Keratinocyte (primary cell): ENCODE data around the gene ANKRD10. TPM values are rescaled to one million over a fixed set of nuclear protein-coding genes. Genes with fewer than 3 reads are reported as not detected.

ENCODE experiments used
- DNase-seq: peaks from one replicate; pipeline ENCODE4 v3.0.0-alpha.2; 2011; ENCODE audit warnings: low read depth, missing footprints, low spot score
- FAIRE-seq: peaks from 2 replicates; lab custom pipeline; 2011; peaks lifted over from hg19 to GRCh38; lab: Jason Lieb, UNC
- H2AFZ ChIP-seq: 2 replicates; pipeline ENCODE4 v1.6.0; 2012; ENCODE audit warnings: low read length, control low read depth, inconsistent platforms; ENCODE audit not compliant: control insufficient read depth
- H3K27ac ChIP-seq: 2 replicates; pipeline ENCODE4 v1.5.1; 2011; ENCODE audit warnings: low read length; ENCODE audit not compliant: control insufficient read depth, insufficient read depth
- H3K27me3 ChIP-seq: 3 replicates; pipeline ENCODE4 v1.6.0; 2011; ENCODE audit warnings: low read length; ENCODE audit not compliant: control insufficient read depth, insufficient read depth; ENCODE audit errors: extremely low read depth
- H3K36me3 ChIP-seq, 2 experiments: 2 replicates in 1 of 2; 3 replicates in 1 of 2; pipeline ENCODE4 v1.5.1; 2011; ENCODE audit warnings: low read length in 2 of 2, mild to moderate bottlenecking in 1 of 2; ENCODE audit not compliant: control insufficient read depth in 2 of 2, insufficient read depth in 2 of 2; ENCODE audit errors: extremely low read depth in 1 of 2
- H3K4me1 ChIP-seq: 3 replicates; pipeline ENCODE4 v1.5.1; 2011; ENCODE audit warnings: low read length; ENCODE audit not compliant: control insufficient read depth, insufficient read depth; ENCODE audit errors: extremely low read depth
- H3K4me2 ChIP-seq: 3 replicates; pipeline ENCODE4 v1.6.0; 2011; ENCODE audit warnings: low read depth, low read length; ENCODE audit not compliant: control insufficient read depth, insufficient read depth; ENCODE audit errors: extremely low read depth
- H3K4me3 ChIP-seq, 3 experiments: fragments of 200-600 bp in 1 of 3; sonication (generic) in 1 of 3; 2 replicates in 2 of 3; 3 replicates in 1 of 3; pipeline ENCODE4 v1.5.1; 2011 to 2016; ENCODE audit warnings: low read length in 3 of 3, mild to moderate bottlenecking in 3 of 3, control low read depth in 2 of 3, inconsistent platforms in 1 of 3, low read depth in 1 of 3, mixed read lengths in 1 of 3, mixed run types in 1 of 3, moderate library complexity in 1 of 3; ENCODE audit not compliant: control insufficient read depth in 2 of 3, insufficient read depth in 2 of 3; ENCODE audit errors: extremely low read depth in 1 of 3
- H3K79me2 ChIP-seq: 2 replicates; pipeline ENCODE4 v1.6.0; 2012; ENCODE audit warnings: low read length; ENCODE audit not compliant: control insufficient read depth, insufficient read depth
- H3K9ac ChIP-seq: 3 replicates; pipeline ENCODE4 v1.6.0; 2011; ENCODE audit warnings: low read length; ENCODE audit not compliant: control insufficient read depth, insufficient read depth; ENCODE audit errors: extremely low read depth
- H3K9me1 ChIP-seq: 3 replicates; pipeline ENCODE4 v1.6.0; 2011; ENCODE audit warnings: low read length; ENCODE audit not compliant: control insufficient read depth, insufficient read depth; ENCODE audit errors: extremely low read depth
- H3K9me3 ChIP-seq: 2 replicates; pipeline ENCODE4 v1.5.1; 2012; ENCODE audit warnings: low read depth, low read length; ENCODE audit not compliant: control insufficient read depth
- H4K20me1 ChIP-seq: 3 replicates; pipeline ENCODE4 v1.6.0; 2011; ENCODE audit warnings: low read length; ENCODE audit not compliant: control insufficient read depth, insufficient read depth; ENCODE audit errors: extremely low read depth
- EZH2 ChIP-seq: IDR thresholded peaks from one replicate; pipeline ENCODE4 v1.6.1; 2012; ENCODE audit warnings: inconsistent platforms, mild to moderate bottlenecking, low read length, moderate library complexity
- dilution Hi-C: fragments of 300-500 bp; cut with MboI; formaldehyde crosslinking; loops from one replicate; pipeline ENCODE4 v1.7.0; 2020; ENCODE audit warnings: low sequenced_read_pairs; ENCODE audit not compliant: extremely low pct_ligation_motif_present
- polyA plus RNA-seq, 5 experiments: library from polyadenylated mRNA; depleted of rRNA in 3 of 5; stranded (reverse) in 3 of 5; stranded (forward) in 1 of 5; unstranded in 1 of 5; fragments of >200 nt; gene quantifications; 1 replicate in 1 of 5; 2 replicates in 3 of 5; 3 replicates in 1 of 5; pipeline versions ENCODE4 v1.2.1 to v1.2.3, GENCODE V29; 2011 to 2012; ENCODE audit warnings: missing spikeins in 2 of 5, low read depth in 1 of 5, low replicate concordance in 1 of 5
- TF ChIP-seq, protein P1 (sequence below), 3 experiments: IDR thresholded peaks in 1 of 3; conservative IDR thresholded peaks in 1 of 3; optimal IDR thresholded peaks in 1 of 3; 2 replicates in 2 of 3; 3 replicates in 1 of 3; pipeline versions ENCODE3 to v1.5.1; 2011; ENCODE audit warnings: low read length in 3 of 3, mild to moderate bottlenecking in 3 of 3, moderate library complexity in 2 of 3, control low read depth in 1 of 3, inconsistent platforms in 1 of 3; ENCODE audit not compliant: insufficient read depth in 2 of 3; ENCODE audit errors: extremely low read depth in 1 of 3

The ANKRD10 gene
- polyA plus RNA-seq, 1 donor (not counting 4 experiments of a cell fraction or from before 2014, with no cell fraction given) = 58.1 TPM

DNA sequence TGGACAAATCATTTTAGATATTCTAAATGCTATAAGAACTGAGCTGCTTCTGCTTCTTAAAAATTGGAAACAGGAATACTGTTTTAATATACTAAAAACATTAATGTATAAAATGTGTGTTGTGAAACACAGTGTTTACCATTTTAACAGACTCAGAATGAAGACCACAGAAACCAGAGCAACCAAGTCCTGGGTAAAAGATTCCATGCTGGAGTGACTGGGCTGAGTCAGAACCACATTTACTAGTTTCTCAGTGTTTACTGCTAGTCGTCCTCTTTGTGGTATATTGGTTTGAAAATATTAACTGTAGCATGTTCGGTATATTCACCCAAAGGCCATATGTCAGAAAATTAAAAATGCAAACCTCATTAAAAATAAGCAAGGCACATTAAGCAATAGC is 31.9 kb downstream of the ANKRD10 start:
- Histone ChIP-seq H3K9me1 (no peaks in the 10 kb centered on the region), H3K4me3 (no peak overlapping the region), H3K4me2 (no peak overlapping the region), H3K27me3 (no peaks in the 10 kb centered on the region), H3K9ac (no peak overlapping the region), H3K36me3 (peaks cover 4 to 7% of the 10 kb centered on the region in 2 experiments), H4K20me1 (no peaks in the 10 kb centered on the region), H2AFZ (no peak overlapping the region), H3K27ac (no peak overlapping the region), H3K79me2 (no peaks in the 10 kb centered on the region), H3K9me3 (no peaks in the 10 kb centered on the region), H3K4me1 (no peaks in the 10 kb centered on the region)
- TF ChIP-seq EZH2 = no peak
- TF ChIP-seq, protein P1, sequence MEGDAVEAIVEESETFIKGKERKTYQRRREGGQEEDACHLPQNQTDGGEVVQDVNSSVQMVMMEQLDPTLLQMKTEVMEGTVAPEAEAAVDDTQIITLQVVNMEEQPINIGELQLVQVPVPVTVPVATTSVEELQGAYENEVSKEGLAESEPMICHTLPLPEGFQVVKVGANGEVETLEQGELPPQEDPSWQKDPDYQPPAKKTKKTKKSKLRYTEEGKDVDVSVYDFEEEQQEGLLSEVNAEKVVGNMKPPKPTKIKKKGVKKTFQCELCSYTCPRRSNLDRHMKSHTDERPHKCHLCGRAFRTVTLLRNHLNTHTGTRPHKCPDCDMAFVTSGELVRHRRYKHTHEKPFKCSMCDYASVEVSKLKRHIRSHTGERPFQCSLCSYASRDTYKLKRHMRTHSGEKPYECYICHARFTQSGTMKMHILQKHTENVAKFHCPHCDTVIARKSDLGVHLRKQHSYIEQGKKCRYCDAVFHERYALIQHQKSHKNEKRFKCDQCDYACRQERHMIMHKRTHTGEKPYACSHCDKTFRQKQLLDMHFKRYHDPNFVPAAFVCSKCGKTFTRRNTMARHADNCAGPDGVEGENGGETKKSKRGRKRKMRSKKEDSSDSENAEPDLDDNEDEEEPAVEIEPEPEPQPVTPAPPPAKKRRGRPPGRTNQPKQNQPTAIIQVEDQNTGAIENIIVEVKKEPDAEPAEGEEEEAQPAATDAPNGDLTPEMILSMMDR (optimal IDR thresholded peaks at IDR 0.05 in 1 of 3, IDR thresholded peaks at IDR 0.05 in 1 of 3, conservative IDR thresholded peaks at IDR 0.05 in 1 of 3; ENCODE audit: extremely low read depth in 1 of 3, insufficient read depth in 2 of 3, low read length in 3 of 3) = no peak
- DNase-seq (no peak), FAIRE-seq (no peak)
- dilution Hi-C loops = no loop called here

DNA sequence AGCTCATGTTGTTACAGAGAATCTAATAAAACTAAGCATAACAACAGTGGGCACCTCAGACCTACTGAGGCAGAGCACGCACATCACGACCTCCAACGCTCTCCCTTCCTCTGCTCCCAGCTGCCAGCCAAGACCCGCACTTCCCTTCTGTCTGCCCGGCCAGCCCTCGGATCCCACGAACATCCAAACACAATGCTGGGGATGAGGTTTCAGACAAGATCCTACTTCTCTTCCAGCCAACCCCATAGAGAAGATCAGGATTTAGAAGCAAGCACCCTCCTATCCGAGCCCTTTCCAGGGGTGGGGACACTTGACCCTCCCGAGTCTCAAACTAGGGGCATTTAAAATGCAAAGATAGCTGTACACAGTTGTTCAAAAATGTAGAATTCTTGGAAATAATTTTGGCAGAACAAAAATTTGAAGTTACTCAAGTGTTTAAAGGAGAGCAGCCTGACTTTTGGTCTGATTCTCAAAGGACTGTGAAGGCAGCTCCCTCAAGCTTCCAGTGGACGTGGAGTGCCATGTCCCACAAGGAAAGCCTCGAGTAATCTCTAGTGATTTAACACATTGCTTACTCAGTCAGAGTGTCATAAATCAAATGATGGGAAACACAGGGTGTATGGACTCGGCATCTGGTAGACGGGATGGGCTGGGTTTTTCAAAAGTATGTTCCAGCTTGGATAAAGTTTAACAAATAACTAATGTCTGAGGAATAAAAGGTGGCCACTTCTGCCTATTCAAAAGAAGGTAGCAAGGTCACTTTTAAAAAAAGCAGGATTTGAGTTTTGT is 32.8 kb downstream of the ANKRD10 start:
- H3K27me3 ChIP-seq = no peaks in the 10 kb centered on the region
- no peak overlapping the region for H3K9ac ChIP-seq
- H2AFZ ChIP-seq = no peak overlapping the region
- FAIRE-seq (no peak), DNase-seq (no peak)
- no peaks in the 10 kb centered on the region for H3K79me2 ChIP-seq
- no peak for TF ChIP-seq EZH2
- TF ChIP-seq, protein P1 (optimal IDR thresholded peaks at IDR 0.05 in 1 of 3, IDR thresholded peaks at IDR 0.05 in 1 of 3, conservative IDR thresholded peaks at IDR 0.05 in 1 of 3; ENCODE audit: extremely low read depth in 1 of 3, insufficient read depth in 2 of 3, low read length in 3 of 3) = no peak
- no peak overlapping the region for H3K27ac ChIP-seq
- H3K36me3 ChIP-seq = peaks cover 4 to 7% of the 10 kb centered on the region in 2 experiments
- no peak overlapping the region for H3K4me3 ChIP-seq
- no peaks in the 10 kb centered on the region for H3K4me1 ChIP-seq
- no peaks in the 10 kb centered on the region for H3K9me1 ChIP-seq
- dilution Hi-C loops = no loop called here
- no peaks in the 10 kb centered on the region for H4K20me1 ChIP-seq
- no peaks in the 10 kb centered on the region for H3K9me3 ChIP-seq
- no peak overlapping the region for H3K4me2 ChIP-seq
